BLaER1 (cell line): ENCODE data around the gene S1PR1.

Experiments used
- H3K27ac ChIP-seq: shearing (Covaris generic); formaldehyde crosslinking; 2 replicates; pipeline ENCODE4 v1.8.1; 2022
- H3K27me3 ChIP-seq: shearing (Covaris generic); formaldehyde crosslinking; 2 replicates; pipeline ENCODE4 v1.8.1; 2022
- H3K36me3 ChIP-seq: shearing (Covaris generic); formaldehyde crosslinking; 2 replicates; pipeline ENCODE4 v1.8.1; 2022
- H3K4me1 ChIP-seq: shearing (Covaris generic); formaldehyde crosslinking; 2 replicates; pipeline ENCODE4 v1.8.1; 2022
- H3K4me2 ChIP-seq: shearing (Covaris generic); formaldehyde crosslinking; 2 replicates; pipeline ENCODE4 v1.8.1; 2022
- H3K4me3 ChIP-seq: shearing (Covaris generic); formaldehyde crosslinking; 2 replicates; pipeline ENCODE4 v1.8.1; 2022
- H3K9ac ChIP-seq: shearing (Covaris generic); formaldehyde crosslinking; 2 replicates; pipeline ENCODE4 v1.8.1; 2022
- H3K9me3 ChIP-seq: shearing (Covaris generic); formaldehyde crosslinking; 2 replicates; pipeline ENCODE4 v1.8.1; 2022
- H4K20me1 ChIP-seq: shearing (Covaris generic); formaldehyde crosslinking; 2 replicates; pipeline ENCODE4 v1.8.1; 2022
- Cebpa-rat ChIP-seq: shearing (Covaris generic); IDR thresholded peaks from 2 replicates; pipeline ENCODE4 v1.8.1; 2022

The S1PR1 gene

DNA sequence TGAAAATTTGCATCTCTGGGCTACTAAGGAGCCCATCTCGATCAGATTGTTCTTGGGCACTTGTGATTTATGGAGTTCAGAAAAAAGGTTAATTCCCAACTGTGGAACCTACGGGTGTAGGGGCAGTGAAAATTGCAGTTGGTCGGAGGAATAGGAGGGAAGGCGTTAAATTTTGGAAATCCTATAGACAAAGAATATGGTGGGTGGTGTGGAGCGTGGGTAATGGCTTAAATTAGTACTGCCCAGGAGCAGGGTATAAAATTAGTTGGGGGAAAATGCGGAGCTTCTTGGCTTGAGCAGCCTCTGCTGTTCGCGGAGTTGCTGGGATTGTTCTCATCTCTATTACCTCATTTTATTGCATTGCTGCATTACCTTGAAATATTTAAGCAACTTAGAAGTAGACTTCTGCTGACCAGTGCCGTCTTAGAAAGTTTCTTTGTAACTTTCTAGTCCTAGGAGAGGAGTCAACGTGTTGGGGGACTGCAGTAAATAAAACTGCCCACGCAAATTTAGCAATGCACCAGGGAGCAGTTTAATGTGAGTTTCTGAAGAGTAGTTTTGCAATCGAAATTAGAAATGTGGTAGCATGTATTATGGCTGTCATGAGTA is 514 bp downstream of the S1PR1 start:
- Histone ChIP-seq H3K36me3 (peaks cover 18% of the 10 kb centered on the region), H3K9me3 (no peaks in the 10 kb centered on the region), H3K4me1 (peaks cover 49% of the 10 kb centered on the region), H3K4me3 (peak overlapping the region; percentile 78), H3K4me2 (peak overlapping the region; percentile 95), H4K20me1 (0 out of 2 replicates have a peak, but pooled peaks cover 12% of the 10 kb centered on the region), H3K9ac (peak overlapping the region; percentile 79), H3K27ac (peak overlapping the region; percentile 42), H3K27me3 (peaks cover 35% of the 10 kb centered on the region)
- TF ChIP-seq Cebpa-rat = no peak

- H3K36me3 ChIP-seq = peaks cover 23% of the 10 kb centered on the region
- peak overlapping the region; percentile 28 for H3K27ac ChIP-seq
- peak overlapping the region; percentile 78 for H3K4me3 ChIP-seq
Observed at GRCh38 chr1:101238031-101238628, 1.3 kb downstream of the S1PR1 start.

DNA sequence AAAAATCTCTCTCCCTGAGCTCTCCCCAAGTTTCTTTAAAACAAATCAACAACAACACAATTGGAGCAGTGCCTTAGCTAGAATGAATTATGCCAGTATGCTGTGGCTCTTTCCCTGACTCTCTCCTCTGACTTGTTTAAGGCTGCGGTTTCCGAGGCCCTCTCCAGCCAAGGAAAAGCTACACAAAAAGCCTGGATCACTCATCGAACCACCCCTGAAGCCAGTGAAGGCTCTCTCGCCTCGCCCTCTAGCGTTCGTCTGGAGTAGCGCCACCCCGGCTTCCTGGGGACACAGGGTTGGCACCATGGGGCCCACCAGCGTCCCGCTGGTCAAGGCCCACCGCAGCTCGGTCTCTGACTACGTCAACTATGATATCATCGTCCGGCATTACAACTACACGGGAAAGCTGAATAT is 1.9 kb downstream of the S1PR1 start:
- peak overlapping the region; percentile 58; the same call in 1 of the 2 replicates for H3K9ac ChIP-seq
- H3K4me3 ChIP-seq = peak overlapping the region; percentile 78
- 0 out of 2 replicates have a peak, but pooled peaks cover 12% of the 10 kb centered on the region for H4K20me1 ChIP-seq
- peaks cover 35% of the 10 kb centered on the region for H3K27me3 ChIP-seq
- no peaks in the 10 kb centered on the region for H3K9me3 ChIP-seq
- peak overlapping the region; percentile 28; the same call in 1 of the 2 replicates for H3K27ac ChIP-seq
- TF ChIP-seq Cebpa-rat = no peak
- peak overlapping the region; percentile 95 for H3K4me2 ChIP-seq
- peaks cover 23% of the 10 kb centered on the region for H3K36me3 ChIP-seq
- H3K4me1 ChIP-seq = peaks cover 49% of the 10 kb centered on the region

More at GRCh38 chr1:101238031-101238628, 1.3 kb downstream of the S1PR1 start:
- Histone ChIP-seq H3K27me3 (peaks cover 35% of the 10 kb centered on the region), H3K4me1 (peaks cover 49% of the 10 kb centered on the region), H4K20me1 (0 out of 2 replicates have a peak, but pooled peaks cover 12% of the 10 kb centered on the region), H3K9me3 (no peaks in the 10 kb centered on the region), H3K4me2 (peak overlapping the region; percentile 95), H3K9ac (peak overlapping the region; percentile 58; the same call in 1 of the 2 replicates)
- no peak for TF ChIP-seq Cebpa-rat

DNA sequence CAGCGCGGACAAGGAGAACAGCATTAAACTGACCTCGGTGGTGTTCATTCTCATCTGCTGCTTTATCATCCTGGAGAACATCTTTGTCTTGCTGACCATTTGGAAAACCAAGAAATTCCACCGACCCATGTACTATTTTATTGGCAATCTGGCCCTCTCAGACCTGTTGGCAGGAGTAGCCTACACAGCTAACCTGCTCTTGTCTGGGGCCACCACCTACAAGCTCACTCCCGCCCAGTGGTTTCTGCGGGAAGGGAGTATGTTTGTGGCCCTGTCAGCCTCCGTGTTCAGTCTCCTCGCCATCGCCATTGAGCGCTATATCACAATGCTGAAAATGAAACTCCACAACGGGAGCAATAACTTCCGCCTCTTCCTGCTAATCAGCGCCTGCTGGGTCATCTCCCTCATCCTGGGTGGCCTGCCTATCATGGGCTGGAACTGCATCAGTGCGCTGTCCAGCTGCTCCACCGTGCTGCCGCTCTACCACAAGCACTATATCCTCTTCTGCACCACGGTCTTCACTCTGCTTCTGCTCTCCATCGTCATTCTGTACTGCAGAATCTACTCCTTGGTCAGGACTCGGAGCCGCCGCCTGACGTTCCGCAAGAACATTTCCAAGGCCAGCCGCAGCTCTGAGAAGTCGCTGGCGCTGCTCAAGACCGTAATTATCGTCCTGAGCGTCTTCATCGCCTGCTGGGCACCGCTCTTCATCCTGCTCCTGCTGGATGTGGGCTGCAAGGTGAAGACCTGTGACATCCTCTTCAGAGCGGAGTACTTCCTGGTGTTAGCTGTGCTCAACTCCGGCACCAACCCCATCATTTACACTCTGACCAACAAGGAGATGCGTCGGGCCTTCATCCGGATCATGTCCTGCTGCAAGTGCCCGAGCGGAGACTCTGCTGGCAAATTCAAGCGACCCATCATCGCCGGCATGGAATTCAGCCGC is 2.5 kb downstream of the S1PR1 start:
- Histone ChIP-seq H3K4me3 (no peak overlapping the region), H3K9me3 (no peaks in the 10 kb centered on the region), H3K4me2 (peak overlapping the region; percentile 95), H3K9ac (no peak overlapping the region), H3K27ac (no peak overlapping the region), H4K20me1 (0 out of 2 replicates have a peak, but pooled peaks cover 12% of the 10 kb centered on the region), H3K27me3 (peaks cover 35% of the 10 kb centered on the region), H3K36me3 (peaks cover 23% of the 10 kb centered on the region), H3K4me1 (peaks cover 49% of the 10 kb centered on the region)
- TF ChIP-seq Cebpa-rat = no peak

DNA sequence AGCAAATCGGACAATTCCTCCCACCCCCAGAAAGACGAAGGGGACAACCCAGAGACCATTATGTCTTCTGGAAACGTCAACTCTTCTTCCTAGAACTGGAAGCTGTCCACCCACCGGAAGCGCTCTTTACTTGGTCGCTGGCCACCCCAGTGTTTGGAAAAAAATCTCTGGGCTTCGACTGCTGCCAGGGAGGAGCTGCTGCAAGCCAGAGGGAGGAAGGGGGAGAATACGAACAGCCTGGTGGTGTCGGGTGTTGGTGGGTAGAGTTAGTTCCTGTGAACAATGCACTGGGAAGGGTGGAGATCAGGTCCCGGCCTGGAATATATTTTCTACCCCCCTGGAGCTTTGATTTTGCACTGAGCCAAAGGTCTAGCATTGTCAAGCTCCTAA is 3.2 kb downstream of the S1PR1 start:
- peaks cover 33% of the 10 kb centered on the region for H3K27me3 ChIP-seq
- H3K27ac ChIP-seq = no peak overlapping the region
- H3K4me2 ChIP-seq = peak overlapping the region; percentile 95; the same call in 1 of the 2 replicates
- TF ChIP-seq Cebpa-rat = no peak
- no peak overlapping the region for H3K4me3 ChIP-seq
- H4K20me1 ChIP-seq = 0 out of 2 replicates have a peak, but pooled peaks cover 12% of the 10 kb centered on the region
- H3K9ac ChIP-seq = no peak overlapping the region
- peaks cover 23% of the 10 kb centered on the region for H3K36me3 ChIP-seq
- peaks cover 49% of the 10 kb centered on the region for H3K4me1 ChIP-seq
- H3K9me3 ChIP-seq = no peaks in the 10 kb centered on the region

- no peak overlapping the region for H3K4me3 ChIP-seq
- no peak for TF ChIP-seq Cebpa-rat
- H3K27ac ChIP-seq = no peak overlapping the region
- H3K9me3 ChIP-seq = no peaks in the 10 kb centered on the region
- peaks cover 17% of the 10 kb centered on the region for H3K27me3 ChIP-seq
- peaks cover 44% of the 10 kb centered on the region for H3K4me1 ChIP-seq
- peaks cover 23% of the 10 kb centered on the region for H3K36me3 ChIP-seq
- H3K4me2 ChIP-seq = no peak overlapping the region
- H4K20me1 ChIP-seq = 0 out of 2 replicates have a peak, but pooled peaks cover 12% of the 10 kb centered on the region
- H3K9ac ChIP-seq = no peak overlapping the region
Observed at GRCh38 chr1:101241485-101242225, 4.8 kb downstream of the S1PR1 start.

GRCh38 chr1:101242324-101243050 is 5.7 kb downstream of the S1PR1 start:
- Histone ChIP-seq H3K27ac (no peak overlapping the region), H3K4me2 (no peak overlapping the region), H4K20me1 (0 out of 2 replicates have a peak, but pooled peaks cover 12% of the 10 kb centered on the region), H3K4me3 (no peak overlapping the region), H3K9ac (no peak overlapping the region), H3K9me3 (no peaks in the 10 kb centered on the region), H3K27me3 (peaks cover 9% of the 10 kb centered on the region), H3K4me1 (peaks cover 52% of the 10 kb centered on the region), H3K36me3 (peaks cover 23% of the 10 kb centered on the region)
- no peak for TF ChIP-seq Cebpa-rat

DNA sequence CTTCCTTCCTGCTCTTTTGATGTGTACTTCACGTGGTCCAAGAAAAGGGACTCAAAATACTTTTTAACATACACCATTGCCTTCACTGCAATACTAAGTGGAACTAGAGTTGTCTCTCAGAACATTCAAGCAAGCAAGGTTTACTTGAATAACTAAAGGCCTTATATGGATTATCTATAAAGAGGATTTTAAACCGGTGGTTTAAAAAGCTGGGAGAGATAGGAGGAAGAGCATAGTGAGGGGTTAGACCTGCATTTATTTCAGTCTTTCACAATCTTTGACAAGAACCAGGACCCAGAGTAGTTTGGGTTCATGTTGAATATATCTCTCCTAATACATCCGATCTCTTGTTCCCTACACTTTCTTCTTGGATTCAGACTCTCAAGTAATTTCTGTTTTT is 6.9 kb downstream of the S1PR1 start:
- Histone ChIP-seq H3K36me3 (peaks cover 23% of the 10 kb centered on the region), H3K4me2 (no peak overlapping the region), H3K27me3 (no peaks in the 10 kb centered on the region), H3K27ac (no peak overlapping the region), H4K20me1 (0 out of 2 replicates have a peak, but pooled peaks cover 12% of the 10 kb centered on the region), H3K4me1 (peaks cover 58% of the 10 kb centered on the region), H3K9me3 (no peaks in the 10 kb centered on the region), H3K9ac (no peak overlapping the region), H3K4me3 (no peak overlapping the region)
- TF ChIP-seq Cebpa-rat = no peak
